DND-41 (cell line): ENCODE data around the gene AGPAT3.

Experiments
- CTCF ChIP-seq: IDR thresholded peaks from 2 replicates; pipeline ENCODE4 v1.5.1; 2012; ENCODE audit warnings: borderline replicate concordance, low read length, moderate library complexity, mild to moderate bottlenecking; ENCODE audit not compliant: poor library complexity, severe bottlenecking; ENCODE audit errors: extremely low read depth
- EZH2 ChIP-seq: IDR thresholded peaks from 3 replicates; pipeline ENCODE4 v1.6.1; 2012; ENCODE audit warnings: borderline replicate concordance, low read depth, mild to moderate bottlenecking, moderate library complexity, low read length, inconsistent platforms; ENCODE audit not compliant: severe bottlenecking

- no peak for TF ChIP-seq EZH2
- TF ChIP-seq CTCF: no peak
Measured at GRCh38 chr21:43929217-43929971, 64.4 kb downstream of the AGPAT3 start.
